ENCODE data around the gene ZNF282.

DNA sequence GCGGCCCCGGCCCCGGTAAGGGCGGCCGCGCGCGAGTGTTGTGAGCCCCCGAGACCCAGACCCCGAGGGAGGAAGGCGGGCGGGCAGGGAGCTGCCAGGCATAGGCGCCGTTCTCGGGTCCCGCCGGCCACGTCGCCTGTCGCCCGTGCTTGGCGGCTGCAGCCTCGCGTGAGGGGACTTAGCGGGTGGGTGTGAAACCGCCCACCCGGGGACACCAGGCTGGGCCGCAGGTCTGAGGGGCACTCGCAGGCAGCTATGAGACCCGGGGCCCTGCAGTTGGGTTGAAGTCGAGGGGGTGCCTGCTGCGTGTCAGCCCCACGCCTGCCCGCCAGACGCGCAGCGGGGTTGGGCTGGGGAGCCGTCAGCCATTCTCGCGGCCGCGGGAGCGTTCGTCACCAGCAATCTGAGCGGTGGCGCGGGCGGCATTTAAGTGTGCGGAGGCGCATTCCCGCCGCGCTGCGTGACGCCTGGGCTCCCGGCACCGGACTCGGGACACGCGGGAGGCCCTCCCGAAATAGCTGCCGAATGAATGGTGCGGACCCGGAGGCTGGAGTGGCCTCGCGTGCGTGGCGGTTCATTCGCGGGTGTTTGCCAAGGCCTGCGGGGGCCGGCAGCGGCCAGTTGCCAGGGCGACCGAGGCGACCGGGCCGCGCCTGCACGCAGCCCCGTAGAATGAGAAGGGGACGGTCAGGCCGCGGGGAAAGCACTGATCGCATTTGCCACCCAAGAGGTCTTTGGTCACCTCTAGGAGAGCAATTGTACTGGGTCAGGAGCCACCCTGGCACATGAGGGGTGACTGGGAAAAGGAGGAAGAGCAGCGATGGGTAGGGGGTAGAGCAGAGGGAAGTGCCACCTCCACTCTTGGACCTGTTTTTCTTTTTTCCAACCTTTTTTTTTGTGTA, 47.3 kb upstream of the ZNF282 start:
- TF ChIP-seq HMG20B (CRISPR knock-in tag; IDR thresholded peaks at IDR 0.05) (no peak), POLR2A (conservative IDR thresholded peaks at IDR 0.05) (peak; percentile 51), CTCF (IDR thresholded peaks at IDR 0.05 in 2 of 3, conservative IDR thresholded peaks at IDR 0.05 in 1 of 3; ENCODE audit: insufficient read depth in 2 of 3, low read depth in 1 of 3, low read length in 3 of 3) (no peak), HDAC1 (IDR thresholded peaks at IDR 0.05) (peak in 1 of 2 experiments; percentile 86; a peak in 2 of 4 replicates)
